ENCODE measurements around the gene DDX51. TPM values are rescaled to one million over a fixed set of nuclear protein-coding genes. Genes with fewer than 3 reads are reported as not detected.

DDX51 gene
- total and polyA plus RNA-seq, 2 of the 13 experiments (the other 11 are each of a cell fraction or from before 2014, with no cell fraction given): 10.1 TPM

DNA sequence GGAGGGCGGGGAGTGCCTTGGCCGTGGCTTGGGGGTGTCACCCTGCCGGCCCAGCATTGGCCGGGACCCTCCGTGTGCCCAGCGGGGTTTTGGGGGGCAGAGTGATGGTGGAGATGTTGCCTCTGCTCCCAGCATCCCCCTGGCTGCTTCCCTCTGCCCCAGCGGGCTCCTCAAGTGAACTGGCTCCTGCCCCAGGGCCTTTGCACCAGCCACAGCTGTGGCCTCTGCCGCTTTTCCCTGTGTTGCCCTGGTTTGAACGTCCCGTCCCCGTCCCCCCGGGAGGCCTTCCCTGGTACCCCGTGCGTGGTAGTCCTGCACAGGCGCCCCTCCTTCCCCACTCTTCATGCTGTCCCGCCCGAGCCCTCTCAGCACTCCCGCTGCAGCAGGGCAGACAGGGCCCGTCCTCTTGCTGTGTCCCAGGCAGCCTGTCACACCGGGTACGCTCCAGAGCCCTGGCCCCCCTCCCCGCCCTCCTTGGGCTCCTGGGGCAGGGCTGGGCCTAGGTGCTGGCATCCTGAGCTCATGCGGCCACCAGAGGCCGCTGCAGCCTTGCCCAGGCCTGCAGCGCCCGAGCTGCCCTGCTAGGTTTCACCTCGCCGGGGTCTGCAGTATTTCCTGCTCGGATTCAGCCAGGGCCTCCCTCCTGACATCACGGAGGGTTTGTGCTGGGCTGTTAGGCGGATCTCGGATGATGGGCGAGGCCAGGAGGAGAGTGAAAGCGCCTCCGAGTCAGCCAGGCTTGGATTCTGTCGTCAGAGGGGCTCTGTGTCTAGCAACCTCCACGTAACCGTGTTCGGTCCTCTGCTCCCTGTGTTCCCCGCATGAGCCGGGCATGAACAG is 9.6 kb upstream of the DDX51 start (continued):
- TF ChIP-seq, protein P1, sequence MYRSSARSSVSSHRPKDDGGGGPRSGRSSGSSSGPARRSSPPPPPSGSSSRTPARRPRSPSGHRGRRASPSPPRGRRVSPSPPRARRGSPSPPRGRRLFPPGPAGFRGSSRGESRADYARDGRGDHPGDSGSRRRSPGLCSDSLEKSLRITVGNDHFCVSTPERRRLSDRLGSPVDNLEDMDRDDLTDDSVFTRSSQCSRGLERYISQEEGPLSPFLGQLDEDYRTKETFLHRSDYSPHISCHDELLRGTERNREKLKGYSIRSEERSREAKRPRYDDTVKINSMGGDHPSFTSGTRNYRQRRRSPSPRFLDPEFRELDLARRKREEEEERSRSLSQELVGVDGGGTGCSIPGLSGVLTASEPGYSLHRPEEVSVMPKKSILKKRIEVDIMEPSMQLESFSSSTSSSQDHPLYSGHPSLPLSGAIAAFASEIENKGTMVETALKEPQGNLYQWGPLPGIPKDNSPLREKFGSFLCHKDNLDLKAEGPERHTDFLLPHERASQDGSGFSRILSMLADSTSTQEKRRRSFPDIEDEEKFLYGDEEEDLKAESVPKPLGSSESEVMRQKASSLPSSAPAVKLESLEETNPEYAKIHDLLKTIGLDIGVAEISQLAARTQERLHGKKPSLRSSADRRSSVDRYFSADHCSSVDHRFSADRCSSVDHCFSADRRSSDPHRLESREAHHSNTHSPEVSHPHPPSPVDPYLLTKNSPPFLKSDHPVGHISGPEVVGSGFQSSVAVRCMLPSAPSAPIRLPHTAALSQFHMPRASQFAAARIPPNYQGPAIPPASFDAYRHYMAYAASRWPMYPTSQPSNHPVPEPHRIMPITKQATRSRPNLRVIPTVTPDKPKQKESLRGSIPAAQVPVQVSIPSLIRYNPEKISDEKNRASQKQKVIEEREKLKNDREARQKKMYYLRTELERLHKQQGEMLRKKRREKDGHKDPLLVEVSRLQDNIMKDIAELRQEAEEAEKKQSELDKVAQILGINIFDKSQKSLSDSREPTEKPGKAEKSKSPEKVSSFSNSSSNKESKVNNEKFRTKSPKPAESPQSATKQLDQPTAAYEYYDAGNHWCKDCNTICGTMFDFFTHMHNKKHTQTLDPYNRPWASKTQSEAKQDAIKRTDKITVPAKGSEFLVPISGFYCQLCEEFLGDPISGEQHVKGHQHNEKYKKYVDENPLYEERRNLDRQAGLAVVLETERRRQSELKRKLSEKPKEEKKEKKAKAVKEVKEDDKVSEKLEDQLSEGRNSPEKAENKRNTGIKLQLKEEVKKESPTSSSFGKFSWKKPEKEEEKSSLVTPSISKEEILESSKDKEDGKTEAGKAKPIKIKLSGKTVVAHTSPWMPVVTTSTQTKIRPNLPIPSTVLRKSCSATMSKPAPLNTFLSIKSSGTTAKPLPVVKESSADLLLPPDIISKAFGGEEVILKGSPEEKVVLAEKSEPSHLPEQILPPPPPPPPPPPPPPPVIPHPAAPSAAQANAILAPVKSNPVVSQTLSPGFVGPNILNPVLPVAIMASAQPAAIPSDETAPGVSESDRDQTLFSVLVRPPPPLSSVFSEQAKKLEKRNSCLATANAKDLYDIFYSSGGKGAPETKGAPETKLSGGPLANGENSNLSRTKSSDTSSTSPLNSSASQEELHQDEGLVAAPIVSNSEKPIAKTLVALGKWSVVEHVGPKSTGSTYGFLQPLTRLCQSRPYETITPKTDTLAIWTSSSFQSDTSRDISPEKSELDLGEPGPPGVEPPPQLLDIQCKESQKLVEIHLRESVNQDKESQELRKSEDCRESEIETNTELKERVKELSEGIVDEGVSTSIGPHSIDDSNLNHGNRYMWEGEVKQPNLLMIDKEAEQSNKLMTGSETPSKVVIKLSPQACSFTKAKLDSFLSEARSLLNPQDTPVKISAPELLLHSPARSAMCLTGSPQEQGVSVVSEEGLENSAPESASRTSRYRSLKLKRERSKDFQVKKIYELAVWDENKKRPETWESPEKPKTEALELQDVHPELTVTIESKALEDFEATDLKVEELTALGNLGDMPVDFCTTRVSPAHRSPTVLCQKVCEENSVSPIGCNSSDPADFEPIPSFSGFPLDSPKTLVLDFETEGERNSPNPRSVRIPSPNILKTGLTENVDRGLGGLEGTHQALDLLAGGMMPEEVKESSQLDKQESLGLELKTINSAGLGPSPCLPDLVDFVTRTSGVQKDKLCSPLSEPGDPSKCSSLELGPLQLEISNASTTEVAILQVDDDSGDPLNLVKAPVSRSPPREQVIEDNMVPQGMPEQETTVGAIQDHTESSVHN (CRISPR knock-in tag; IDR thresholded peaks at IDR 0.05): no peak
- no peak for TF ChIP-seq GTF2F1 (IDR thresholded peaks at IDR 0.05; ENCODE audit: low read length)
- TF ChIP-seq, protein P2, sequence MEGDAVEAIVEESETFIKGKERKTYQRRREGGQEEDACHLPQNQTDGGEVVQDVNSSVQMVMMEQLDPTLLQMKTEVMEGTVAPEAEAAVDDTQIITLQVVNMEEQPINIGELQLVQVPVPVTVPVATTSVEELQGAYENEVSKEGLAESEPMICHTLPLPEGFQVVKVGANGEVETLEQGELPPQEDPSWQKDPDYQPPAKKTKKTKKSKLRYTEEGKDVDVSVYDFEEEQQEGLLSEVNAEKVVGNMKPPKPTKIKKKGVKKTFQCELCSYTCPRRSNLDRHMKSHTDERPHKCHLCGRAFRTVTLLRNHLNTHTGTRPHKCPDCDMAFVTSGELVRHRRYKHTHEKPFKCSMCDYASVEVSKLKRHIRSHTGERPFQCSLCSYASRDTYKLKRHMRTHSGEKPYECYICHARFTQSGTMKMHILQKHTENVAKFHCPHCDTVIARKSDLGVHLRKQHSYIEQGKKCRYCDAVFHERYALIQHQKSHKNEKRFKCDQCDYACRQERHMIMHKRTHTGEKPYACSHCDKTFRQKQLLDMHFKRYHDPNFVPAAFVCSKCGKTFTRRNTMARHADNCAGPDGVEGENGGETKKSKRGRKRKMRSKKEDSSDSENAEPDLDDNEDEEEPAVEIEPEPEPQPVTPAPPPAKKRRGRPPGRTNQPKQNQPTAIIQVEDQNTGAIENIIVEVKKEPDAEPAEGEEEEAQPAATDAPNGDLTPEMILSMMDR (CRISPR knock-in tag; IDR thresholded peaks at IDR 0.05): peak; percentile 96
- TF ChIP-seq ZNF772 (CRISPR knock-in tag; IDR thresholded peaks at IDR 0.05): no peak
- TF ChIP-seq MAZ (IDR thresholded peaks at IDR 0.05; ENCODE audit: borderline replicate concordance, low read depth, low read length): no peak
- TF ChIP-seq MAZ (CRISPR knock-in tag; IDR thresholded peaks at IDR 0.05; ENCODE audit: low read depth): 0 out of 2 replicates have a peak, but pooled peaks have one; percentile 27
- TF ChIP-seq HDAC2 (CRISPR knock-in tag; IDR thresholded peaks at IDR 0.05): no peak
- TF ChIP-seq SNAPC2 (CRISPR knock-in tag; IDR thresholded peaks at IDR 0.05): no peak
- TF ChIP-seq ATF7-NPFF (CRISPR knock-in tag; IDR thresholded peaks at IDR 0.05; ENCODE audit: low read depth): no peak
- TF ChIP-seq ZNF143 (CRISPR knock-in tag; IDR thresholded peaks at IDR 0.05): no peak
- TF ChIP-seq RBAK (CRISPR knock-in tag; IDR thresholded peaks at IDR 0.05): no peak; the same call in 1 of the 2 replicates
- TF ChIP-seq ZNF563 (CRISPR knock-in tag; IDR thresholded peaks at IDR 0.05): no peak
- no peak for TF ChIP-seq ZNF549 (CRISPR knock-in tag; IDR thresholded peaks at IDR 0.05)
- TF ChIP-seq WIZ (CRISPR knock-in tag; IDR thresholded peaks at IDR 0.05): no peak
- TF ChIP-seq ELF1 (CRISPR knock-in tag; IDR thresholded peaks at IDR 0.05): 0 out of 2 replicates have a peak, but pooled peaks have one; percentile 26
- TF ChIP-seq, protein P3, sequence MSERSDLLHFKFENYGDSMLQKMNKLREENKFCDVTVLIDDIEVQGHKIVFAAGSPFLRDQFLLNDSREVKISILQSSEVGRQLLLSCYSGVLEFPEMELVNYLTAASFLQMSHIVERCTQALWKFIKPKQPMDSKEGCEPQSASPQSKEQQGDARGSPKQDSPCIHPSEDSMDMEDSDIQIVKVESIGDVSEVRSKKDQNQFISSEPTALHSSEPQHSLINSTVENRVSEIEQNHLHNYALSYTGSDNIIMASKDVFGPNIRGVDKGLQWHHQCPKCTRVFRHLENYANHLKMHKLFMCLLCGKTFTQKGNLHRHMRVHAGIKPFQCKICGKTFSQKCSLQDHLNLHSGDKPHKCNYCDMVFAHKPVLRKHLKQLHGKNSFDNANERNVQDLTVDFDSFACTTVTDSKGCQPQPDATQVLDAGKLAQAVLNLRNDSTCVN (CRISPR knock-in tag; IDR thresholded peaks at IDR 0.05; ENCODE audit: borderline replicate concordance): no peak
- TF ChIP-seq, protein P4, sequence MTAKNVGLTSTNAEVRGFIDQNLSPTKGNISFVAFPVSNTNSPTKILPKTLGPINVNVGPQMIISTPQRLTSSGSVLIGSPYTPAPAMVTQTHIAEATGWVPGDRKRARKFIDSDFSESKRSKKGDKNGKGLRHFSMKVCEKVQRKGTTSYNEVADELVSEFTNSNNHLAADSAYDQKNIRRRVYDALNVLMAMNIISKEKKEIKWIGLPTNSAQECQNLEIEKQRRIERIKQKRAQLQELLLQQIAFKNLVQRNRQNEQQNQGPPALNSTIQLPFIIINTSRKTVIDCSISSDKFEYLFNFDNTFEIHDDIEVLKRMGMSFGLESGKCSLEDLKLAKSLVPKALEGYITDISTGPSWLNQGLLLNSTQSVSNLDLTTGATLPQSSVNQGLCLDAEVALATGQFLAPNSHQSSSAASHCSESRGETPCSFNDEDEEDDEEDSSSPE (CRISPR knock-in tag; IDR thresholded peaks at IDR 0.05): no peak
- no peak for TF ChIP-seq PHB2 (IDR thresholded peaks at IDR 0.05; ENCODE audit: partially characterized antibody)
